GM18507 (cell line): Measurements from ENCODE around the gene HOXD9.

Experiments used
- DNase-seq: peaks from one replicate; pipeline ENCODE4 v3.0.0; 2011; ENCODE audit warnings: low read depth; ENCODE audit not compliant: insufficient read length; ENCODE audit errors: extremely low spot score
- FAIRE-seq: peaks from 2 replicates; lab custom pipeline; 2011; peaks lifted over from hg19 to GRCh38; lab: Jason Lieb, UNC

Gene HOXD9

GRCh38 chr2:176085120-176085788 lies 37.3 kb upstream of the HOXD9 start:
- no peak for DNase-seq
- FAIRE-seq: no peak

- FAIRE-seq (no peak), DNase-seq (no peak)
Observed at GRCh38 chr2:176085861-176086771, 36.4 kb upstream of the HOXD9 start.

- no peak for FAIRE-seq
- no peak for DNase-seq
Observed at GRCh38 chr2:176087330-176088047, 35.0 kb upstream of the HOXD9 start.

GRCh38 chr2:176088048-176088936 lies 34.2 kb upstream of the HOXD9 start:
- DNase-seq (no peak), FAIRE-seq (no peak)

- FAIRE-seq (no peak), DNase-seq (no peak)
Observed at GRCh38 chr2:176088937-176089842, 33.3 kb upstream of the HOXD9 start.

GRCh38 chr2:176089843-176090395 lies 32.6 kb upstream of the HOXD9 start:
- FAIRE-seq: no peak
- no peak for DNase-seq

GRCh38 chr2:176090862-176091261 lies 31.7 kb upstream of the HOXD9 start:
- DNase-seq (no peak), FAIRE-seq (no peak)

- DNase-seq (no peak), FAIRE-seq (no peak)
Observed at GRCh38 chr2:176091329-176092258, 30.9 kb upstream of the HOXD9 start.

GRCh38 chr2:176092270-176093144 lies 30.0 kb upstream of the HOXD9 start, which contains the start of gene HOXD13:
HOXD13 (plus strand) TSS chr2:176092721; CDS start chr2:176092891, 170 bp downstream.
- no peak for FAIRE-seq
- no peak for DNase-seq

GRCh38 chr2:176093145-176093897 lies 29.2 kb upstream of the HOXD9 start:
- FAIRE-seq: no peak
- DNase-seq: no peak

GRCh38 chr2:176093898-176094249 lies 28.6 kb upstream of the HOXD9 start:
- DNase-seq (no peak), FAIRE-seq (no peak)

GRCh38 chr2:176094349-176094748 lies 28.2 kb upstream of the HOXD9 start:
- FAIRE-seq (no peak), DNase-seq (no peak)

- FAIRE-seq (no peak), DNase-seq (no peak)
Observed at GRCh38 chr2:176095421-176095820, 27.1 kb upstream of the HOXD9 start.

GRCh38 chr2:176096243-176096985 lies 26.1 kb upstream of the HOXD9 start:
- DNase-seq (no peak), FAIRE-seq (no peak)
